HCT116 (cell line): ENCODE data around the gene COL4A4.

Source experiments
- EZH2 ChIP-seq: fragments of 200-600 bp; sonication (generic); IDR thresholded peaks from 2 replicates; pipeline ENCODE4 v1.6.1; 2017; ENCODE audit warnings: antibody characterized with exemption, mixed run types
- EZH2phosphoT487 ChIP-seq: fragments of 200-600 bp; IDR thresholded peaks from 2 replicates; pipeline ENCODE4 v1.6.1; 2018; ENCODE audit warnings: antibody characterized with exemption, borderline replicate concordance
- JUND ChIP-seq: IDR thresholded peaks from 2 replicates; pipeline ENCODE4 v1.6.1; 2012
- RAD21 ChIP-seq: IDR thresholded peaks from 2 replicates; pipeline ENCODE4 v1.6.1; 2012; ENCODE audit warnings: low read depth, mild to moderate bottlenecking
- ZNF274 ChIP-seq: fragments of 200-500 bp; sonication (Bioruptor generic); IDR thresholded peaks from 2 replicates; pipeline ENCODE4 v1.6.1; 2014; ENCODE audit warnings: mild to moderate bottlenecking, low read depth, low read length, inconsistent platforms
- TF ChIP-seq, protein P1 (sequence below), 3 experiments: fragments of 200-600 bp in 1 of 3; sonication (generic) in 1 of 3; IDR thresholded peaks in 2 of 3; conservative IDR thresholded peaks in 1 of 3; 2 replicates each; pipeline ENCODE4 v1.5.1; 2012 to 2017; ENCODE audit warnings: low read depth in 2 of 3, low read length in 2 of 3, antibody characterized with exemption in 1 of 3, borderline replicate concordance in 1 of 3, control low read depth in 1 of 3, mild to moderate bottlenecking in 1 of 3, mixed read lengths in 1 of 3, mixed run types in 1 of 3, moderate library complexity in 1 of 3; ENCODE audit not compliant: insufficient read depth in 1 of 3

DNA sequence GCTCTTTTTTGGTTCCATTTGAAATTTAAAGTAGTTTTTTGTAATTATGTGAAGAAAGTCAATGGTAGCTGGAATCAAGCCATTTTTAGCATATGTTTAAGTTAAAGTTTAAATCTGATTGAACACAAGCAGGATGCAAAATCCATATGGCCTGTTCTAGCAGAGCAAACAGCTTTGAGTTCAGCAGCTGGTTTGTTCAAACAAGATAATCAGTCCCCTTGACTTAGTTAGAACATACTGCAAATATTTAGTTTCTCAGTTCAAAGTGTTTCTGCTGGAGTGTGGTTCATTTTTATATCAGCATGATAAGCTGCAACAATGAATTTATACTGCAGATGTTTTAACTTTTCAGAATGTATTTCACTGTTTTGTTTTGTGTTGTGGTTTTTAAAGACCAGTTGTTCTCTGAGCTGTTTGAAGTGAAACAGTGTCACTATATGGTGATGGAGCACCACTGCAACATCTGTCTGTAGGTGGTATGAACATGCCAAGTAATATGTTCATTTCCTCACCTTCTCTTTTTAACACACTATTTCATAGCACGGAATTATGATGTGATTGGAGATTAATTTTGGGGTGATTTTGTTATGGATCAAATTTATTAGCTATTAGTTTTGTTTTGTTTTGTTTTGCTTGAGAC lies 125.3 kb downstream of the COL4A4 start:
- no peak for TF ChIP-seq EZH2
- no peak for TF ChIP-seq EZH2phosphoT487
- no peak for TF ChIP-seq ZNF274
- peak; percentile 24; the same call in 1 of the 2 replicates for TF ChIP-seq RAD21
- TF ChIP-seq, protein P1, sequence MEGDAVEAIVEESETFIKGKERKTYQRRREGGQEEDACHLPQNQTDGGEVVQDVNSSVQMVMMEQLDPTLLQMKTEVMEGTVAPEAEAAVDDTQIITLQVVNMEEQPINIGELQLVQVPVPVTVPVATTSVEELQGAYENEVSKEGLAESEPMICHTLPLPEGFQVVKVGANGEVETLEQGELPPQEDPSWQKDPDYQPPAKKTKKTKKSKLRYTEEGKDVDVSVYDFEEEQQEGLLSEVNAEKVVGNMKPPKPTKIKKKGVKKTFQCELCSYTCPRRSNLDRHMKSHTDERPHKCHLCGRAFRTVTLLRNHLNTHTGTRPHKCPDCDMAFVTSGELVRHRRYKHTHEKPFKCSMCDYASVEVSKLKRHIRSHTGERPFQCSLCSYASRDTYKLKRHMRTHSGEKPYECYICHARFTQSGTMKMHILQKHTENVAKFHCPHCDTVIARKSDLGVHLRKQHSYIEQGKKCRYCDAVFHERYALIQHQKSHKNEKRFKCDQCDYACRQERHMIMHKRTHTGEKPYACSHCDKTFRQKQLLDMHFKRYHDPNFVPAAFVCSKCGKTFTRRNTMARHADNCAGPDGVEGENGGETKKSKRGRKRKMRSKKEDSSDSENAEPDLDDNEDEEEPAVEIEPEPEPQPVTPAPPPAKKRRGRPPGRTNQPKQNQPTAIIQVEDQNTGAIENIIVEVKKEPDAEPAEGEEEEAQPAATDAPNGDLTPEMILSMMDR (IDR thresholded peaks at IDR 0.05 in 2 of 3, conservative IDR thresholded peaks at IDR 0.05 in 1 of 3; ENCODE audit: borderline replicate concordance in 1 of 3, insufficient read depth in 1 of 3, low read depth in 2 of 3, low read length in 2 of 3): no peak
- TF ChIP-seq JUND: no peak
